NOMO-1 treated with dmso at 0.1 percent for 144 hours (cell line): Measurements from ENCODE around the gene PHF21B.

Source experiments
- DNase-seq: peaks from one replicate; lab custom pipeline; 2025; ENCODE audit not compliant: unreplicated experiment; lab: John Stamatoyannopoulos, UW

Gene PHF21B

GRCh38 chr22:44847892-44848291 lies 161.9 kb downstream of the PHF21B start:
- DNase-seq: no peak

- DNase-seq: no peak
Observed at GRCh38 chr22:44847380-44847779, 162.4 kb downstream of the PHF21B start.

- no peak for DNase-seq
Observed at GRCh38 chr22:44846726-44847275, 163.0 kb downstream of the PHF21B start.

GRCh38 chr22:44845796-44846720 lies 163.7 kb downstream of the PHF21B start:
- no peak for DNase-seq

- DNase-seq: no peak
Observed at GRCh38 chr22:44845191-44845590, 164.6 kb downstream of the PHF21B start.

- no peak for DNase-seq
Observed at GRCh38 chr22:44842417-44842816, 167.4 kb downstream of the PHF21B start.

- DNase-seq: no peak
Observed at GRCh38 chr22:44840611-44841322, 169.0 kb downstream of the PHF21B start.

- DNase-seq: no peak
Observed at GRCh38 chr22:44839721-44840120, 170.1 kb downstream of the PHF21B start.

- no peak for DNase-seq
Observed at GRCh38 chr22:44839061-44839460, 170.7 kb downstream of the PHF21B start.

- no peak for DNase-seq
Observed at GRCh38 chr22:44838316-44839016, 171.3 kb downstream of the PHF21B start.

GRCh38 chr22:44837481-44837880 lies 172.3 kb downstream of the PHF21B start:
- DNase-seq: no peak

GRCh38 chr22:44834065-44834464 lies 175.7 kb downstream of the PHF21B start:
- DNase-seq: no peak

- DNase-seq: no peak
Observed at GRCh38 chr22:44831885-44832284, 177.9 kb downstream of the PHF21B start.
